Measurements from ENCODE around the gene DSC2.

DNA sequence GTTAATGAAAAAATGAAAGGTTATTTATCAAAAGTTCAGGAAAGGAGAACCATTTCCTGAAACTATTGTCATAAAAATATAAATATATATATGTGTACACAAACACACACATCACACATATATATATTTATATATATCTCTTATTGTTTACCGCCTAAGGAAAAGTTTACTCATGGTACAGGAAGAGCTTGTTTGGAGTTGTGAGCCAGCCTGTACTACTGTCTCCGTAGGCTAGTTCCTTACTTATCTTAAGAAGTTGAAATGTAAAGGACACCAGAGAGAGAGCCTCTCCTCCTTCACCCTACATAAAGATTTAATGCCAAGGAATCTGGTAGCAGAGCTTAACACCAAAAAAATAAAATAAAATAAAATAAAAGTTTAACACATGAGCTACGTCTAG lies 40.8 kb upstream of the DSC2 start:
- TF ChIP-seq EZH2 (IDR thresholded peaks at IDR 0.05) = no peak
- TF ChIP-seq, protein P1, sequence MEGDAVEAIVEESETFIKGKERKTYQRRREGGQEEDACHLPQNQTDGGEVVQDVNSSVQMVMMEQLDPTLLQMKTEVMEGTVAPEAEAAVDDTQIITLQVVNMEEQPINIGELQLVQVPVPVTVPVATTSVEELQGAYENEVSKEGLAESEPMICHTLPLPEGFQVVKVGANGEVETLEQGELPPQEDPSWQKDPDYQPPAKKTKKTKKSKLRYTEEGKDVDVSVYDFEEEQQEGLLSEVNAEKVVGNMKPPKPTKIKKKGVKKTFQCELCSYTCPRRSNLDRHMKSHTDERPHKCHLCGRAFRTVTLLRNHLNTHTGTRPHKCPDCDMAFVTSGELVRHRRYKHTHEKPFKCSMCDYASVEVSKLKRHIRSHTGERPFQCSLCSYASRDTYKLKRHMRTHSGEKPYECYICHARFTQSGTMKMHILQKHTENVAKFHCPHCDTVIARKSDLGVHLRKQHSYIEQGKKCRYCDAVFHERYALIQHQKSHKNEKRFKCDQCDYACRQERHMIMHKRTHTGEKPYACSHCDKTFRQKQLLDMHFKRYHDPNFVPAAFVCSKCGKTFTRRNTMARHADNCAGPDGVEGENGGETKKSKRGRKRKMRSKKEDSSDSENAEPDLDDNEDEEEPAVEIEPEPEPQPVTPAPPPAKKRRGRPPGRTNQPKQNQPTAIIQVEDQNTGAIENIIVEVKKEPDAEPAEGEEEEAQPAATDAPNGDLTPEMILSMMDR (IDR thresholded peaks at IDR 0.05 in 2 of 3, conservative IDR thresholded peaks at IDR 0.05 in 1 of 3; ENCODE audit: borderline replicate concordance in 1 of 3, insufficient read depth in 1 of 3, low read depth in 2 of 3, low read length in 2 of 3) = no peak
- TF ChIP-seq, protein P2, sequence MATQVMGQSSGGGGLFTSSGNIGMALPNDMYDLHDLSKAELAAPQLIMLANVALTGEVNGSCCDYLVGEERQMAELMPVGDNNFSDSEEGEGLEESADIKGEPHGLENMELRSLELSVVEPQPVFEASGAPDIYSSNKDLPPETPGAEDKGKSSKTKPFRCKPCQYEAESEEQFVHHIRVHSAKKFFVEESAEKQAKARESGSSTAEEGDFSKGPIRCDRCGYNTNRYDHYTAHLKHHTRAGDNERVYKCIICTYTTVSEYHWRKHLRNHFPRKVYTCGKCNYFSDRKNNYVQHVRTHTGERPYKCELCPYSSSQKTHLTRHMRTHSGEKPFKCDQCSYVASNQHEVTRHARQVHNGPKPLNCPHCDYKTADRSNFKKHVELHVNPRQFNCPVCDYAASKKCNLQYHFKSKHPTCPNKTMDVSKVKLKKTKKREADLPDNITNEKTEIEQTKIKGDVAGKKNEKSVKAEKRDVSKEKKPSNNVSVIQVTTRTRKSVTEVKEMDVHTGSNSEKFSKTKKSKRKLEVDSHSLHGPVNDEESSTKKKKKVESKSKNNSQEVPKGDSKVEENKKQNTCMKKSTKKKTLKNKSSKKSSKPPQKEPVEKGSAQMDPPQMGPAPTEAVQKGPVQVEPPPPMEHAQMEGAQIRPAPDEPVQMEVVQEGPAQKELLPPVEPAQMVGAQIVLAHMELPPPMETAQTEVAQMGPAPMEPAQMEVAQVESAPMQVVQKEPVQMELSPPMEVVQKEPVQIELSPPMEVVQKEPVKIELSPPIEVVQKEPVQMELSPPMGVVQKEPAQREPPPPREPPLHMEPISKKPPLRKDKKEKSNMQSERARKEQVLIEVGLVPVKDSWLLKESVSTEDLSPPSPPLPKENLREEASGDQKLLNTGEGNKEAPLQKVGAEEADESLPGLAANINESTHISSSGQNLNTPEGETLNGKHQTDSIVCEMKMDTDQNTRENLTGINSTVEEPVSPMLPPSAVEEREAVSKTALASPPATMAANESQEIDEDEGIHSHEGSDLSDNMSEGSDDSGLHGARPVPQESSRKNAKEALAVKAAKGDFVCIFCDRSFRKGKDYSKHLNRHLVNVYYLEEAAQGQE (IDR thresholded peaks at IDR 0.05; ENCODE audit: low read depth) = no peak
